HEK293 (cell line): Measurements from ENCODE around the gene DDX47.

Experiments used
- CTCF ChIA-PET: fragments of 350-600 bp; formaldehyde crosslinking; extraction: SDS; loops from one replicate; lab custom pipeline; 2021; ENCODE audit warnings: antibody characterized with exemption; lab: Yijun Ruan, JAX
- POLR2A ChIA-PET: fragments of 300-600 bp; formaldehyde crosslinking; extraction: SDS; loops from one replicate; lab custom pipeline; 2020; ENCODE audit warnings: antibody characterized with exemption, inconsistent platforms; lab: Yijun Ruan, JAX
- H3K27ac ChIP-seq: fragments of 200-500 bp; sonication (Bioruptor generic); 2 replicates; pipeline ENCODE4 v1.5.1; 2014; ENCODE audit warnings: low read depth, low read length, control low read depth, inconsistent platforms; ENCODE audit errors: extremely low read depth
- H3K36me3 ChIP-seq, 2 experiments: fragments of 200-500 bp in 1 of 2; sonication (Bioruptor generic) in 1 of 2; 1 replicate in 1 of 2; 2 replicates in 1 of 2; pipeline ENCODE4 v1.5.1; 2014 to 2017; ENCODE audit warnings: inconsistent platforms in 2 of 2, low read length in 2 of 2; ENCODE audit not compliant: control insufficient read depth in 2 of 2, insufficient read depth in 1 of 2
- H3K4me1 ChIP-seq: fragments of 200-500 bp; sonication (Bioruptor generic); 2 replicates; pipeline ENCODE4 v1.5.1; 2014; ENCODE audit warnings: mild to moderate bottlenecking, low read length, inconsistent platforms; ENCODE audit not compliant: control insufficient read depth, insufficient read depth
- H3K4me3 ChIP-seq: 2 replicates; pipeline ENCODE4 v1.5.1; 2011; ENCODE audit warnings: low read depth, mild to moderate bottlenecking, control low read depth, low read length, moderate library complexity
- H3K9me3 ChIP-seq: fragments of 200-500 bp; sonication (Bioruptor generic); 2 replicates; pipeline ENCODE4 v1.5.1; 2014; ENCODE audit warnings: low read depth, low read length, inconsistent platforms; ENCODE audit not compliant: control insufficient read depth, insufficient read depth
- HOXA7 ChIP-seq: sonication (generic); formaldehyde crosslinking; IDR thresholded peaks from 2 replicates; pipeline ENCODE4 v1.8.1; 2022; ENCODE audit warnings: missing genetic modification reagents, borderline replicate concordance
- IKZF3 ChIP-seq: fragments of 450-650 bp; IDR thresholded peaks from 2 replicates; pipeline ENCODE4 v1.5.0; 2018; ENCODE audit warnings: missing biosample characterization, mild to moderate bottlenecking, missing genetic modification characterization, moderate library complexity
- OSR2 ChIP-seq: fragments of 450-650 bp; formaldehyde crosslinking; IDR thresholded peaks from 2 replicates; pipeline ENCODE4 v1.5.1; 2016; ENCODE audit warnings: missing biosample characterization, missing genetic modification characterization
- PBX3 ChIP-seq: sonication (generic); formaldehyde crosslinking; IDR thresholded peaks from 2 replicates; pipeline ENCODE4 v1.8.1; 2022; ENCODE audit warnings: mild to moderate bottlenecking, moderate library complexity, missing genetic modification reagents
- PRDM10 ChIP-seq: fragments of 450-650 bp; formaldehyde crosslinking; IDR thresholded peaks from 2 replicates; pipeline ENCODE4 v1.5.1; 2016; ENCODE audit warnings: missing biosample characterization, missing genetic modification characterization
- ZNF155 ChIP-seq: fragments of 450-650 bp; formaldehyde crosslinking; IDR thresholded peaks from 2 replicates; pipeline ENCODE4 v1.5.1; 2016; ENCODE audit warnings: missing biosample characterization, missing genetic modification characterization
- ZNF239 ChIP-seq: fragments of 450-650 bp; formaldehyde crosslinking; IDR thresholded peaks from 2 replicates; pipeline ENCODE4 v1.5.1; 2016; ENCODE audit warnings: missing biosample characterization, missing genetic modification characterization
- ZNF274 ChIP-seq, 2 experiments: fragments of 200-500 bp in 1 of 2; fragments of 450-650 bp in 1 of 2; sonication (Bioruptor generic) in 1 of 2; formaldehyde crosslinking in 1 of 2; IDR thresholded peaks; 2 replicates each; pipeline versions ENCODE4 v1.5.1 to v1.6.1; 2014 to 2016; ENCODE audit warnings: borderline replicate concordance in 1 of 2, inconsistent platforms in 1 of 2, low read length in 1 of 2, missing biosample characterization in 1 of 2, missing genetic modification characterization in 1 of 2
- ZNF404 ChIP-seq: fragments of 450-650 bp; formaldehyde crosslinking; IDR thresholded peaks from 2 replicates; pipeline ENCODE4 v1.5.1; 2017; ENCODE audit warnings: missing biosample characterization, missing genetic modification characterization
- ZNF423 ChIP-seq: fragments of 450-650 bp; formaldehyde crosslinking; IDR thresholded peaks from 2 replicates; pipeline ENCODE4 v1.5.1; 2016; ENCODE audit warnings: missing biosample characterization, missing genetic modification characterization
- ZNF473 ChIP-seq: fragments of 450-650 bp; formaldehyde crosslinking; IDR thresholded peaks from 2 replicates; pipeline ENCODE4 v1.5.1; 2017; ENCODE audit warnings: missing biosample characterization, missing genetic modification characterization
- ZNF585B ChIP-seq: fragments of 450-650 bp; formaldehyde crosslinking; IDR thresholded peaks from 2 replicates; pipeline ENCODE4 v1.5.1; 2016; ENCODE audit warnings: missing biosample characterization, missing genetic modification characterization
- ZNF623 ChIP-seq: fragments of 450-650 bp; formaldehyde crosslinking; IDR thresholded peaks from 2 replicates; pipeline ENCODE4 v1.5.1; 2016; ENCODE audit warnings: missing biosample characterization, missing genetic modification characterization
- ZNF670 ChIP-seq: fragments of 450-650 bp; formaldehyde crosslinking; IDR thresholded peaks from 2 replicates; pipeline ENCODE4 v1.5.1; 2016; ENCODE audit warnings: missing biosample characterization, missing genetic modification characterization, low read depth
- ZSCAN23 ChIP-seq: fragments of 450-650 bp; formaldehyde crosslinking; IDR thresholded peaks from 2 replicates; pipeline ENCODE4 v1.5.1; 2016; ENCODE audit warnings: missing biosample characterization, missing genetic modification characterization
- TF ChIP-seq, protein P1 (sequence below): fragments of 450-650 bp; formaldehyde crosslinking; IDR thresholded peaks from 2 replicates; pipeline ENCODE4 v1.5.1; 2016; ENCODE audit warnings: missing biosample characterization, missing genetic modification characterization

Gene DDX47

DNA sequence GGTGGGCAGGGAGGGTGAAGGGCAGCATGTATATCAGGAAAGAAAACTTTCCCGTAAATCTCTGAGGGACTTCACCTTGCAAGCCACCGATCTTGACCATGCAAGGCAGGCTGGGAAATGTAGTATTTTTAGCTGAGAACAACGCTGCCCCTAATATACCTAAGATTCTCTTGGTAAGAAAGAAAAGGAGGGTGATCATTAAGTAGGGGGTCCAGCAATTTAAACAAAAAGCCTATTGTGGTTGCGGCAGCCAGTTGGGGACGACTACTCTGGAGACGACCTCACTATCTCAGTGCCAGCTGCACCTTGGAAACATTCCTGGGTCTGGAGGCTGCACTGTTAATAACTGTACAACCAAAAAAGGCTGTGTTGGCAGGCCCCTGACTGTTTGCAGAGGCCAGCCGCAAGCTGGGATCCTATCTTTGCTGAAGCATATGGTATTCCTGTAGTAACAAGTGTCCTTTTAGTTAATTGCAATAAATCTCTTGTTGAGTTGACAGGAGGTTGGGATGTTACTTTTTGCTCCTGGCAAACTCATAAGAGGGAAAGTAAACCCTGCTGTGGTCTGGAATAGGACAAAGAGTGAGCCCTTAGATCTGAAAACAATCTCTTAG lies 21.3 kb upstream of the DDX47 start (continued):
- TF ChIP-seq OSR2 (tag by site-specific recombination) (peak; percentile 53), ZNF473 (tag by site-specific recombination) (no peak), HOXA7 (CRISPR knock-in tag) (no peak), ZNF274 (IDR thresholded peaks at IDR 0.05; ENCODE audit: low read length) (no peak), ZNF274 (tag by site-specific recombination; IDR thresholded peaks at IDR 0.05; ENCODE audit: borderline replicate concordance) (no peak), ZNF585B (no peak), ZNF623 (tag by site-specific recombination) (no peak), PRDM10 (tag by site-specific recombination) (no peak)
- TF ChIP-seq, protein P1, sequence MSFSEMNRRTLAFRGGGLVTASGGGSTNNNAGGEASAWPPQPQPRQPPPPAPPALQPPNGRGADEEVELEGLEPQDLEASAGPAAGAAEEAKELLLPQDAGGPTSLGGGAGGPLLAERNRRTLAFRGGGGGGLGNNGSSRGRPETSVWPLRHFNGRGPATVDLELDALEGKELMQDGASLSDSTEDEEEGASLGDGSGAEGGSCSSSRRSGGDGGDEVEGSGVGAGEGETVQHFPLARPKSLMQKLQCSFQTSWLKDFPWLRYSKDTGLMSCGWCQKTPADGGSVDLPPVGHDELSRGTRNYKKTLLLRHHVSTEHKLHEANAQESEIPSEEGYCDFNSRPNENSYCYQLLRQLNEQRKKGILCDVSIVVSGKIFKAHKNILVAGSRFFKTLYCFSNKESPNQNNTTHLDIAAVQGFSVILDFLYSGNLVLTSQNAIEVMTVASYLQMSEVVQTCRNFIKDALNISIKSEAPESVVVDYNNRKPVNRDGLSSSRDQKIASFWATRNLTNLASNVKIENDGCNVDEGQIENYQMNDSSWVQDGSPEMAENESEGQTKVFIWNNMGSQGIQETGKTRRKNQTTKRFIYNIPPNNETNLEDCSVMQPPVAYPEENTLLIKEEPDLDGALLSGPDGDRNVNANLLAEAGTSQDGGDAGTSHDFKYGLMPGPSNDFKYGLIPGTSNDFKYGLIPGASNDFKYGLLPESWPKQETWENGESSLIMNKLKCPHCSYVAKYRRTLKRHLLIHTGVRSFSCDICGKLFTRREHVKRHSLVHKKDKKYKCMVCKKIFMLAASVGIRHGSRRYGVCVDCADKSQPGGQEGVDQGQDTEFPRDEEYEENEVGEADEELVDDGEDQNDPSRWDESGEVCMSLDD = no peak

DNA sequence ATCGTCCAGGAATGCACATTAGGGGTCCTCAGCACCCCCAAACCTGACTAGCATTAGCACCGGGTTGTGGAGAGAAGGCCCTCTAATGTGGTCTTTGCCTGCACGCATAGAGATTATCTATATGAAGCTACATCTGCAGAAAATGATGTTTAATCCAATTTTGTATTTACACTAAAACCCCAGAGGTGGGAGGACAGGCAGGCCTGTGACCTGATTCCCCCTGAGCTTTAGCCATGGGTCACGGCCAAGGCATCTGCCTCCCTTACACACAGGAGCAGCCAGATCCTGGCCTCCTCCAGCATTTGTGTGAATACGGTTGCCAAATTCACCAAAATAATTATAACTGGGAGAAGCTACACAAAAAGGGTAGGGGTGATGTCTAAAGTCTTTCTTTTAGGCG lies 20.7 kb upstream of the DDX47 start:
- peaks cover 21% of the 10 kb centered on the region for H3K4me1 ChIP-seq
- ChIA-PET CTCF (interaction anchor here (0.6 to 1.3 kb wide), 9 partner anchors 11 to 420 kb away, joined by 3 to 7 read pairs (median 3); partner anchors contain the start of gene DDX47), POLR2A (interaction anchor here (0.8 to 1.8 kb wide), 4 partner anchors 11 to 105 kb away, joined by 3 to 5 read pairs (median 4); partner anchors contain the start of gene GPRC5A)
- H3K4me3 ChIP-seq = no peak overlapping the region
- no peaks in the 10 kb centered on the region for H3K9me3 ChIP-seq
- H3K27ac ChIP-seq = peak overlapping the region; percentile 51
- H3K36me3 ChIP-seq = no peaks in the 10 kb centered on the region
- TF ChIP-seq ZNF423 (tag by site-specific recombination) (no peak), ZNF670 (tag by site-specific recombination) (no peak), ZSCAN23 (tag by site-specific recombination) (no peak)
- TF ChIP-seq, all 188 proteins: peak for 0

DNA sequence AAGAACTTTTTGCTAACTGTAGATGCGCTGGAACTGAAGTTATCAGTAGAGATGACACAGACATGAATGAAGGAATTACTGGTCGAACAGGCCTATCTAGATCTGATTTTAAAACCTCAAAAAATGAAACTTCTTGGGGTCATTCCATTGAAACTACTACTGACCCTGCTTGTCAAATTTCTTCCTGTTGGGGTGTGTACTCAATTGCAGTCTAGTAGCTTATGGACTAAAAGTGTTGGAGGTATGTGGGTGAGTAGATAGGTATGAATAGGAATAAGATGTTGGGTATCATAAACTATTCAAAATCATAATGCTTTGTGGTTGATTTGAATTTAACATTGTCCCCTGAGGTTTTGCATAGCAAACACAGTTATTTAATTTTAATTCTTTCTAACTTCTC lies 18.5 kb upstream of the DDX47 start:
- Histone ChIP-seq H3K27ac (no peak overlapping the region), H3K9me3 (no peaks in the 10 kb centered on the region), H3K4me3 (no peak overlapping the region), H3K4me1 (peaks cover 13% of the 10 kb centered on the region), H3K36me3 (no peaks in the 10 kb centered on the region)
- ChIA-PET POLR2A (no interaction called here), CTCF (interaction anchor here (1.2 kb wide), 1 partner anchor 189 kb away, joined by 4 read pairs; no protein-coding TSS in a partner anchor)
- TF ChIP-seq ZNF155 (tag by site-specific recombination) = no peak
- TF ChIP-seq ZNF239 (tag by site-specific recombination) = no peak
- TF ChIP-seq OSR2 (tag by site-specific recombination) = no peak
- TF ChIP-seq IKZF3 (tag by site-specific recombination) = no peak
- no peak for TF ChIP-seq PBX3 (CRISPR knock-in tag)
- no peak for TF ChIP-seq ZNF404
